HG02885 (cell line): ENCODE measurements around the gene AKNA.

Experiments used
- ATAC-seq: cut with Tn5 transposase; IDR thresholded peaks from one replicate; pipeline ENCODE4 v1.9.1; 2021; ENCODE audit warnings: mild to moderate bottlenecking; ENCODE audit not compliant: unreplicated experiment, poor library complexity

The AKNA gene

DNA sequence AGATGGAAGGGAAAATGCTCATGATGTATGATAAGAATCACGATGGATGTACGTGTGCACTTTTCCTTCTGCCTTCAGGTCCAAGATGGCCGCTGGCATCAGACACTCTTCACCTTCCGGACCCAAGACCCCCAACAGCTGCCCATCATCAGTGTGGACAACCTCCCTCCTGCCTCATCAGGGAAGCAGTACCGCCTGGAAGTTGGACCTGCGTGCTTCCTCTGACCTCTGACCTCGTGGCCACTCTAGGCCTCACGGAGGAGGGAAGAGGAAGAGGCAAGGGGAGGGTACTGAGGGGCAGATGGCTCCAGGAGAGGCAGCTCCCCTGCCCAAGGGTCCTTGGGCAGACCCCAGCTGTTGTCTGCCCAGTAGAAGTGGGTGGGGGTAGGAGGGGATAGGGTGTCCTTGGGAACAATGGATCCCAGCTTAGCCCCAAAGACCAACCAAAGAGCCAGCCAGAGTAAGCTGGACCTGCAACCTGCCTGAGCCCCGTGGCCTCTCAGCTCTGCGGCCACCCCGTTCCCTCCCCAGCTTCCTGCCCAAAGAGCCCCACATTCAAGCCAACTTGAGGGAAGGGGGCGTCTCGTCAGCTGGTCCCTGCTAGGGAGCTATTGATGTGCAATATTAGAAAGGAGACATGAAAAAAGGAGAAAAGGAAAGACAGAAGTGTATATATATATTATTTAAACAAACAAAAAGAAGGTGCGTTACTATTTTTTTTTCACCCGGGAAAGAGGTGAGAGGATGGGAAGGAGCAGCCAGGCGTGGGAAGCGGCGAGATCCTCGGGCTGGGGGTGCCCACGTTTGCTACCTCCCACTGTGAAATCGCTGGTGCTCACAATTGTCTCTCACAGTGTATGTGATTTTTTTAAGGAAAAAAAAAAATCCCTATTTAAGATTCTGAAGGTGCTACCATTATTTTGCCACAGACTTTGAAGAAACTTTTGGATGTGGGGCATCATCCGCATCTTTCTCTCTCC lies 77.0 kb downstream of the AKNA start:
- no peak for ATAC-seq

GRCh38 chr9:114309096-114309495 lies 78.7 kb downstream of the AKNA start:
- no peak for ATAC-seq

GRCh38 chr9:114308361-114308950 lies 79.3 kb downstream of the AKNA start:
- no peak for ATAC-seq

- ATAC-seq = no peak
These were observed 79.9 kb downstream of the AKNA start for GRCh38 chr9:114307899-114308267.

DNA sequence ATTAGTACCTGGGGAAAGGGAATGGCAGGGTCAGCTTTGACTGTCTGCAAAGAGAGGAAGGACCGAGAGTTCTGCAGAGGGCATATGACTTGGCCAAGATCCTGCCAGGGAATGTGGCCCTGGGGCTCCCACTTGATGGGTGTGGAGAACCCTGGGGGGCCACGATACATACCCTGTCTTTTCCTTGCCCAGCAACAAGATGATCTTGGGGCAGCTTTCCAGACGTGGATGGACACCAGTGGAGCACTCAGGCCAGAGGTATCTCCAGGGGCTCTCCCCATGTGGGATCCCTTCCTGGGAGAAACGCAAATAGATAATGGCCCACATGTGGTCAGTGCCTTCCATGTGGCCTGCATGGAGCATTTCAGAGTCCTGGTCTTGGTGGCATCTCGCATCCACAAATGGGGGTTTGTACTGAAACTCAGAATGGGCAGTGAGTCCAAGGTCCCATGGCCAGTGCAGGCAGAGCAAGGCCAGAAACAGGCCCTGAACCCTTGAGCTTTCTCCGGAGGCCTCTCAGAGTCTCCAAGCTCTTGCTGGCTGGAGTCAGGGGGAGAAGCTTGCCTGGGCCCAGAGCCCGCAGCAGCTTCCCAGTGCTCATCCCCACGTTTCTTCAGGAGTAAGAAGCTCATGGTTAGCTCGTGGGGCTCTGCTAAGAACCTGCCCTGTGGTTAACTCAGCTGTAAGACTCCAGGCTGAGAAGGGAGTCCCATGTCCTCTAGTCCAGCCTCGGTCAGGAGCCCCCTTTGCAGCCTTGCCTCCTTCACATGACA lies 83.2 kb downstream of the AKNA start:
- ATAC-seq = no peak

GRCh38 chr9:114303977-114304376 lies 83.8 kb downstream of the AKNA start:
- no peak for ATAC-seq

- no peak for ATAC-seq
These were observed 84.2 kb downstream of the AKNA start for GRCh38 chr9:114303571-114303970.

DNA sequence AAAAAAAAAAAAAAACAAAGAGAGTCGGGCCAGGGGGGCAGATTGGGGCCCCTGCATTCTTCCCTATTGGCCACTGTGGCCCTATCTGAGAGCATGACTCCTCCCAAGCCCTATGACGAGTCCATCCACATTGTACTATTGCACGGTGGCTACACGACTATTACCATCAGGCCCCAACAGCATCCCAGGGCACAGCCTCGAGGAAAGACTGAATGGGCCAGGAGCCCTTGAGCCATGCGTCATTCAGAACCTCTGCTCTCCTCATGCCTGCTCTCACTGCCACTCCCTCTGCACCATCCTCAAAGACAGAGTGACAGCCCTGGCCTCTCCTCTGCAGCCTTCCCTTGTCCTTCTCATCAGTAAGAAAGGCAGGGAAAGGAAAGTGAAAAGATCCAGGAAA lies 85.1 kb downstream of the AKNA start:
- ATAC-seq = no peak

DNA sequence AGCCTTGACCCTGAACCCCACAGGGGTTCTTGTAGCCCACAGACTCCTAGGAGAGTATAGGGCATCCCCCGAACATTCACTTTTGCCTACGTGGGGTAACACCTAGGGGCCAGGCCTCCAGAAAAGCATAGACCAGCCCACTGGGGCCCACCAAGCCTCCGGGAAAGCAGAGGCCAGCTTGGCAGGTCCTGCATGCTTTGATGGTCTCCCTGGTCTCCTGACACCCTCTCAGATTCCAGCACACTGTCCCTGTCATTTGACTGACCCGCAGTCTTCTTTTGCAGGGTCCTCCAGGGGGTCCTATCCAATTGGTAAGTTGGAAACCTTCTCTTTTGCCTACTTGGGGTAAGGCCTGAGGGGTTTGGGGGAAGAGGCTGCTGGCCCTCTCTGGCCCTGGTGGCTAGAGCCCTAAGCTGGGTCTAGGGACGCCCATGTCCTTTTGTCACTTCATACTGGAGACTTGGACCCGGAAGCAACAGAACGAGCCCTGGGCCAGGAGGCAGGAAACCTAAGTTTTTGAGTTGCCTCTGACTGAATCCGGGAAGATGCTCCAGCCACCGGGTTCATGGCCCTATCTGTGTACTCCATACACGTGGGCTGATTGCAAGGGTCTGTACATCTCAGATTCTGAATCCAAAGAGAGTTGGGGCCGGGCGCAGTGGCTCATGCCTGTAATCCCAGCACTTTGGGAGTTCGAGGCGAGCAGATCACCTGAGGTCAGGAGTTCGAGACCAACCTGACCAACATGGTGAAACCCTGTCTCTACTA lies 85.8 kb downstream of the AKNA start:
- ATAC-seq = no peak

GRCh38 chr9:114300846-114301797 lies 86.7 kb downstream of the AKNA start:
- ATAC-seq = no peak

GRCh38 chr9:114300153-114300845 lies 87.5 kb downstream of the AKNA start:
- ATAC-seq = no peak

- ATAC-seq = no peak
These were observed 88.3 kb downstream of the AKNA start for GRCh38 chr9:114299286-114300152.

DNA sequence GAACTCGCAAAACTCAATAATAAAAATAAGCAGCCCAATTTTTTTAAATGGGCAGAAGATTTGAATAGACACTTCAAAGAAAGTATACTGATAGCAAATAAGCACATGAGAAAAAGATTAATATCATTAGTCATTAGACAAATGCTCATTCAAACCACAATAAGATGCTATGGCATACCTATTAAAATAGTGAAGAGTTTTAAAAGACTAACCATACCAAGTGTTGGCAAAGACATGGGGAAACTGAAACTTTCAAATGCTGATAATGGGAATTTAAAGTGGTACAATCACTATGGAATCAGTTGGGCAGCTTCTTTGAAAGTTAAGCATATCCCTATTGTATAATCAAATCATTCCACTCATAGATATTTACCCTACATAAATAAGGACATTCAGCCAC lies 91.4 kb downstream of the AKNA start:
- no peak for ATAC-seq

GRCh38 chr9:114294664-114295063 lies 93.1 kb downstream of the AKNA start:
- ATAC-seq = no peak

GRCh38 chr9:114291886-114292590 lies 95.7 kb downstream of the AKNA start:
- no peak for ATAC-seq

DNA sequence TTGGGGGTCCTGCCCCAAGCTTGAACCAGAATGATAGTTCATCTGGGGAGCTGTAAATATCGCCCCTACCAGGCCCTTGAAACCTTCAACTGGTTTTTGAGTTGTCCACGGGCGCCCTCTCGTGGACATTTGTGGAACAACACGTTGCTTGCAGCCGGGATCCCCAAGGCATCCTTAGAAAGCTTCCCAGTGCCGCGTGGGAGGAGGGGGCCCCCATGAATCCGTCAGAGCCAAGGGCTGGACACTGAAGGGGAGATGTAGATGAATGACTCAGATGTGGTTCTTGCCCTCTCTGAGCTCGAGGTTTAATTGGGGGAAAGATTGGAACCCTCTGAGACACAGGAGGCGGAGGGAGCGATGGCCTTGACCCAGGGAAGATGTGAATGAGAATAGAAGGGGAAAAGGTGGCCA lies 96.7 kb downstream of the AKNA start:
- no peak for ATAC-seq

DNA sequence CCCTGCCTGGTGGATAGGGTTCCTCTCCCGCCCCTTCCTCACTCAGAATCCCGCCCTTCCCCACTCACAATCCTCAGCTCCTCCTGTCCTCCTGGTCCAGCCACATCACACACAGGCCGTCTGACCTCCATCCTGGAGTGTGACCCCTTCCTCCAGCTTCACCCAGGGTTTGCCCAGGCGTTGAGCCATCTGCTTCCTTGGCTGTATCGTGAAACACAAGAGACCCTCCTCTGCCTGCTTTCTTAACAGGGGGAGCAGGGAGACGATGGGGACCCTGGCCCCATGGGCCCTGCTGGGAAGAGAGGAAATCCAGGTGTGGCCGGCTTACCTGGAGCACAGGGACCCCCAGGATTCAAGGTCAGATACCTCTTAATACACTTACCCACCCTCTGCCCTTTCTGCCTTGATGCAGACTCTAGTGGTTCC lies 97.2 kb downstream of the AKNA start:
- no peak for ATAC-seq
